Neural progenitor cell (in vitro differentiated cells): Measurements from ENCODE around the gene GNG7. TPM values are rescaled to one million over a fixed set of nuclear protein-coding genes. Genes with fewer than 3 reads are reported as not detected.
A peak's percentile ranks its signal among the peaks of the same experiment; 100 is the strongest.

ENCODE experiments used
- DNase-seq: peaks from one replicate; pipeline ENCODE4 v3.0.0-alpha.2; 2016; ENCODE audit warnings: low spot score
- H2AFZ ChIP-seq: fragments of 200-600 bp; sonication (generic); replicated peaks from 2 replicates; pipeline ENCODE4 v1.6.1; 2016; ENCODE audit warnings: antibody characterized with exemption
- H3F3A ChIP-seq: fragments of 200-600 bp; sonication (generic); 2 replicates; pipeline ENCODE4 v1.6.1; 2016; ENCODE audit warnings: antibody characterized with exemption, low read depth
- H3K27ac ChIP-seq: fragments of 200-600 bp; sonication (generic); 2 replicates; pipeline ENCODE4 v1.5.1; 2016; ENCODE audit warnings: mild to moderate bottlenecking
- H3K27me3 ChIP-seq: fragments of 200-600 bp; sonication (generic); 2 replicates; pipeline ENCODE4 v1.6.1; 2016; ENCODE audit warnings: mild to moderate bottlenecking, moderate library complexity
- H3K36me3 ChIP-seq: fragments of 200-600 bp; sonication (generic); 2 replicates; pipeline ENCODE4 v1.5.1; 2016
- H3K4me1 ChIP-seq: fragments of 200-600 bp; sonication (generic); 2 replicates; pipeline ENCODE4 v1.6.1; 2016; ENCODE audit warnings: mixed run types
- H3K4me2 ChIP-seq: fragments of 200-600 bp; sonication (generic); 2 replicates; pipeline ENCODE4 v1.6.1; 2016
- H3K4me3 ChIP-seq: fragments of 200-600 bp; sonication (generic); 2 replicates; pipeline ENCODE4 v1.5.1; 2016
- H3K79me2 ChIP-seq: fragments of 200-600 bp; sonication (generic); 2 replicates; pipeline ENCODE4 v1.6.1; 2016; ENCODE audit warnings: low read depth
- H3K9ac ChIP-seq: fragments of 200-600 bp; sonication (generic); 2 replicates; pipeline ENCODE4 v1.6.1; 2016
- H3K9me3 ChIP-seq: fragments of 200-600 bp; sonication (generic); 2 replicates; pipeline ENCODE4 v1.5.1; 2016; ENCODE audit warnings: low read depth
- H4K20me1 ChIP-seq: fragments of 200-600 bp; sonication (generic); 2 replicates; pipeline ENCODE4 v1.6.1; 2016; ENCODE audit warnings: low read depth
- H3K27ac Mint-ChIP-seq: 3 replicates; pipeline ENCODE4 v1.8.0; 2021; ENCODE audit warnings: mixed read lengths
- H3K27me3 Mint-ChIP-seq: 2 replicates; pipeline ENCODE4 v1.8.0; 2022; ENCODE audit warnings: low read depth, mild to moderate bottlenecking, inconsistent platforms, moderate library complexity, mixed read lengths; ENCODE audit not compliant: insufficient read depth
- H3K36me3 Mint-ChIP-seq: 3 replicates; pipeline ENCODE4 v1.8.0; 2021; ENCODE audit warnings: mixed read lengths
- H3K4me1 Mint-ChIP-seq: 3 replicates; pipeline ENCODE4 v1.8.0; 2021; ENCODE audit warnings: mixed read lengths
- H3K4me3 Mint-ChIP-seq: 3 replicates; pipeline ENCODE4 v1.8.0; 2021; ENCODE audit warnings: mild to moderate bottlenecking, moderate library complexity, mixed read lengths
- H3K9me3 Mint-ChIP-seq: 3 replicates; pipeline ENCODE4 v1.8.0; 2020; ENCODE audit warnings: mixed read lengths
- CTCF ChIP-seq: fragments of 200-600 bp; sonication (generic); IDR thresholded peaks from 2 replicates; pipeline ENCODE4 v1.5.1; 2017; ENCODE audit warnings: antibody characterized with exemption, mild to moderate bottlenecking
- EZH2 ChIP-seq: fragments of 200-600 bp; sonication (generic); IDR thresholded peaks from 2 replicates; pipeline ENCODE4 v1.6.1; 2017; ENCODE audit warnings: antibody characterized with exemption, mild to moderate bottlenecking, moderate library complexity
- EZH2phosphoT487 ChIP-seq: fragments of 200-600 bp; sonication (generic); IDR thresholded peaks from 2 replicates; pipeline ENCODE4 v1.6.1; 2017; ENCODE audit warnings: antibody characterized with exemption
- total RNA-seq: library from RNA; depleted of rRNA; stranded (reverse); fragments of >200 nt; gene quantifications from 2 replicates; pipeline ENCODE4 v1.2.3, GENCODE V29; 2015; ENCODE audit warnings: low replicate concordance

The GNG7 gene
- total RNA-seq, 1 donor from 2014 or later, result 7.0 TPM

- Histone ChIP-seq H3K4me1 (peaks cover 15% of the 10 kb centered on the region), H2AFZ (no peak within 1 kb of the TSS), H3K79me2 (no peaks in the 10 kb centered on the region), H3K27ac (no peak within 1 kb of the TSS), H3K9me3 (no peaks in the 10 kb centered on the region), H3K4me2 (peak within 1 kb of the TSS; percentile 93), H3K4me3 (peak within 1 kb of the TSS; percentile 57), H4K20me1 (peaks cover 23% of the 10 kb centered on the region), H3K36me3 (no peaks in the 10 kb centered on the region), H3F3A (peaks cover 21% of the 10 kb centered on the region), H3K27me3 (peaks cover 42% of the 10 kb centered on the region), H3K9ac (no peak within 1 kb of the TSS)
- Mint-ChIP-seq H3K27me3 (peaks cover 23% of the 10 kb centered on the region), H3K4me1 (peaks cover 13% of the 10 kb centered on the region), H3K4me3 (peak within 1 kb of the TSS; percentile 87), H3K27ac (peak within 1 kb of the TSS; percentile 63), H3K36me3 (peaks cover 7% of the 10 kb centered on the region), H3K9me3 (no peaks in the 10 kb centered on the region)
- TF ChIP-seq EZH2phosphoT487, result no peak
- no peak for TF ChIP-seq EZH2
- TF ChIP-seq CTCF, result no peak
- DNase-seq, result peak; percentile 60
These were observed 18.5 kb upstream of the GNG7 start, which contains the start of gene DIRAS1 for GRCh38 chr19:2720777-2721569. TSS of gene DIRAS1 (minus strand) at chr19:2721372. CDS start at chr19:2717806, 3,566 bp downstream.

- peaks cover 8% of the 10 kb centered on the region for H3K9me3 Mint-ChIP-seq
These were observed 17.7 kb upstream of the GNG7 start for GRCh38 chr19:2719920-2720776.

More at GRCh38 chr19:2719920-2720776, 17.7 kb upstream of the GNG7 start:
- Mint-ChIP-seq H3K4me3 (peak overlapping the region; percentile 85), H3K36me3 (peaks cover 15% of the 10 kb centered on the region), H3K27me3 (peaks cover 23% of the 10 kb centered on the region), H3K27ac (no peak overlapping the region), H3K4me1 (peaks cover 13% of the 10 kb centered on the region)
- peaks cover 41% of the 10 kb centered on the region for H3K27me3 ChIP-seq
- no peak overlapping the region for H2AFZ ChIP-seq
- peak; percentile 62 for DNase-seq
- TF ChIP-seq CTCF, result peak; percentile 17
- TF ChIP-seq EZH2, result peak; percentile 36
- no peak for TF ChIP-seq EZH2phosphoT487
- no peaks in the 10 kb centered on the region for H3K79me2 ChIP-seq
- no peak overlapping the region for H3K9ac ChIP-seq
- peaks cover 23% of the 10 kb centered on the region for H4K20me1 ChIP-seq
- H3K4me2 ChIP-seq, result peak overlapping the region; percentile 77
- no peaks in the 10 kb centered on the region for H3K36me3 ChIP-seq
- H3K27ac ChIP-seq, result no peak overlapping the region
- no peaks in the 10 kb centered on the region for H3K9me3 ChIP-seq
- H3F3A ChIP-seq, result peaks cover 21% of the 10 kb centered on the region
- H3K4me1 ChIP-seq, result peaks cover 15% of the 10 kb centered on the region
- peak overlapping the region; percentile 47 for H3K4me3 ChIP-seq
